SU-DHL-6 (cell line): Measurements from ENCODE around the gene SELENON.

Experiments
- H2AFZ ChIP-seq: fragments of 200-600 bp; sonication (generic); 2 replicates; pipeline ENCODE4 v1.6.1; 2014; ENCODE audit warnings: low read depth, mild to moderate bottlenecking, moderate library complexity, mixed read lengths, antibody characterized with exemption, low read length; ENCODE audit not compliant: severe bottlenecking
- H3F3A ChIP-seq: fragments of 200-600 bp; shearing (Covaris generic); 2 replicates; pipeline ENCODE4 v1.6.0; 2016; ENCODE audit warnings: antibody characterized with exemption, mild to moderate bottlenecking; ENCODE audit not compliant: insufficient read depth
- H3K27ac ChIP-seq: fragments of 200-600 bp; sonication (generic); 2 replicates; pipeline ENCODE4 v1.5.1; 2016; ENCODE audit warnings: low read depth, mild to moderate bottlenecking, low read length, moderate library complexity, mixed read lengths
- H3K27me3 ChIP-seq: fragments of 200-600 bp; sonication (generic), shearing (Covaris generic); 2 replicates; pipeline ENCODE4 v1.6.0; 2014; ENCODE audit warnings: mild to moderate bottlenecking, low read length
- H3K36me3 ChIP-seq: fragments of 200-600 bp; sonication (generic); 2 replicates; pipeline ENCODE4 v1.6.1; 2014; ENCODE audit warnings: mild to moderate bottlenecking, low read length, mixed read lengths
- H3K4me2 ChIP-seq: fragments of 300-600, 200-600 bp; shearing (Covaris generic), sonication (generic); 2 replicates; pipeline ENCODE4 v1.6.0; 2014; ENCODE audit warnings: low read length, low read depth, mild to moderate bottlenecking; ENCODE audit not compliant: poor library complexity, severe bottlenecking
- H3K4me3 ChIP-seq: fragments of 200-600 bp; sonication (generic); 2 replicates; pipeline ENCODE4 v1.5.1; 2014; ENCODE audit warnings: antibody characterized with exemption, low read length, mild to moderate bottlenecking, mixed read lengths; ENCODE audit not compliant: insufficient read depth, poor library complexity, severe bottlenecking
- H3K79me2 ChIP-seq: fragments of 200-600 bp; sonication (generic); 2 replicates; pipeline ENCODE4 v1.6.1; 2014; ENCODE audit warnings: mild to moderate bottlenecking, low read length, moderate library complexity; ENCODE audit not compliant: insufficient read depth
- H3K9ac ChIP-seq: fragments of 200-600 bp; sonication (generic); 2 replicates; pipeline ENCODE4 v1.7.0; 2014; ENCODE audit warnings: mild to moderate bottlenecking, low read length
- H3K9me2 ChIP-seq: fragments of 200-600 bp; sonication (generic); replicated peaks from 2 replicates; pipeline ENCODE4 v1.6.1; 2014; ENCODE audit warnings: low read length; ENCODE audit not compliant: insufficient read depth
- H3K9me3 ChIP-seq: fragments of 200-600 bp; sonication (generic); 2 replicates; pipeline ENCODE4 v1.6.1; 2014; ENCODE audit warnings: low read length, mixed read lengths; ENCODE audit not compliant: insufficient read depth
- H4K20me1 ChIP-seq: fragments of 200-600 bp; sonication (generic); 2 replicates; pipeline ENCODE4 v1.6.1; 2014; ENCODE audit warnings: low read depth, mild to moderate bottlenecking, antibody characterized with exemption, low read length, moderate library complexity, mixed read lengths
- EZH2phosphoT487 ChIP-seq: fragments of 200-600 bp; sonication (generic), shearing (Covaris generic); conservative IDR thresholded peaks from 2 replicates; pipeline ENCODE4 v1.6.1; 2018; ENCODE audit warnings: mild to moderate bottlenecking, antibody characterized with exemption, low read length, moderate library complexity, mixed read lengths
- TF ChIP-seq, protein P1 (sequence below): fragments of 200-600 bp; sonication (generic); IDR thresholded peaks from one replicate; pipeline ENCODE4 v1.5.1; 2017; ENCODE audit warnings: antibody characterized with exemption, mild to moderate bottlenecking, low read length, moderate library complexity; ENCODE audit not compliant: insufficient read depth, poor library complexity, severe bottlenecking

Gene SELENON

GRCh38 chr1:25757846-25758185 lies 42.2 kb upstream of the SELENON start:
- no peaks in the 10 kb centered on the region for H4K20me1 ChIP-seq
- H3K27ac ChIP-seq, result no peak overlapping the region
- H3K36me3 ChIP-seq, result no peaks in the 10 kb centered on the region

GRCh38 chr1:25758466-25759070 lies 41.4 kb upstream of the SELENON start:
- Histone ChIP-seq H3K79me2 (no peaks in the 10 kb centered on the region), H3K27ac (no peak overlapping the region), H3K9me2 (no peaks in the 10 kb centered on the region), H3K9me3 (no peaks in the 10 kb centered on the region), H3K4me3 (no peak overlapping the region), H3K4me2 (no peak overlapping the region), H4K20me1 (no peaks in the 10 kb centered on the region), H3K9ac (no peak overlapping the region), H3K36me3 (no peaks in the 10 kb centered on the region), H3K27me3 (no peaks in the 10 kb centered on the region), H2AFZ (no peak overlapping the region), H3F3A (no peaks in the 10 kb centered on the region)
- no peak for TF ChIP-seq EZH2phosphoT487
- TF ChIP-seq, protein P1, sequence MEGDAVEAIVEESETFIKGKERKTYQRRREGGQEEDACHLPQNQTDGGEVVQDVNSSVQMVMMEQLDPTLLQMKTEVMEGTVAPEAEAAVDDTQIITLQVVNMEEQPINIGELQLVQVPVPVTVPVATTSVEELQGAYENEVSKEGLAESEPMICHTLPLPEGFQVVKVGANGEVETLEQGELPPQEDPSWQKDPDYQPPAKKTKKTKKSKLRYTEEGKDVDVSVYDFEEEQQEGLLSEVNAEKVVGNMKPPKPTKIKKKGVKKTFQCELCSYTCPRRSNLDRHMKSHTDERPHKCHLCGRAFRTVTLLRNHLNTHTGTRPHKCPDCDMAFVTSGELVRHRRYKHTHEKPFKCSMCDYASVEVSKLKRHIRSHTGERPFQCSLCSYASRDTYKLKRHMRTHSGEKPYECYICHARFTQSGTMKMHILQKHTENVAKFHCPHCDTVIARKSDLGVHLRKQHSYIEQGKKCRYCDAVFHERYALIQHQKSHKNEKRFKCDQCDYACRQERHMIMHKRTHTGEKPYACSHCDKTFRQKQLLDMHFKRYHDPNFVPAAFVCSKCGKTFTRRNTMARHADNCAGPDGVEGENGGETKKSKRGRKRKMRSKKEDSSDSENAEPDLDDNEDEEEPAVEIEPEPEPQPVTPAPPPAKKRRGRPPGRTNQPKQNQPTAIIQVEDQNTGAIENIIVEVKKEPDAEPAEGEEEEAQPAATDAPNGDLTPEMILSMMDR, result no peak

More at GRCh38 chr1:25757846-25758185, 42.2 kb upstream of the SELENON start:
- no peak overlapping the region for H3K4me2 ChIP-seq
- no peak overlapping the region for H3K9ac ChIP-seq
- no peaks in the 10 kb centered on the region for H3F3A ChIP-seq
- H3K4me3 ChIP-seq, result no peak overlapping the region
- TF ChIP-seq EZH2phosphoT487, result no peak
- TF ChIP-seq, protein P1, result no peak
- H2AFZ ChIP-seq, result no peak overlapping the region
- H3K79me2 ChIP-seq, result no peaks in the 10 kb centered on the region
- no peaks in the 10 kb centered on the region for H3K27me3 ChIP-seq
- no peaks in the 10 kb centered on the region for H3K9me2 ChIP-seq
- H3K9me3 ChIP-seq, result no peaks in the 10 kb centered on the region

GRCh38 chr1:25760122-25760719 lies 39.8 kb upstream of the SELENON start:
- Histone ChIP-seq H3K9ac (no peak overlapping the region), H3K27me3 (no peaks in the 10 kb centered on the region), H3K9me2 (no peaks in the 10 kb centered on the region), H2AFZ (no peak overlapping the region), H3K9me3 (no peaks in the 10 kb centered on the region), H3K27ac (no peak overlapping the region), H3F3A (no peaks in the 10 kb centered on the region), H3K4me2 (no peak overlapping the region), H4K20me1 (no peaks in the 10 kb centered on the region), H3K4me3 (no peak overlapping the region), H3K36me3 (no peaks in the 10 kb centered on the region), H3K79me2 (no peaks in the 10 kb centered on the region)
- TF ChIP-seq, protein P1, result no peak
- TF ChIP-seq EZH2phosphoT487, result no peak
